Measurements from ENCODE around the gene DOCK1.

DNA sequence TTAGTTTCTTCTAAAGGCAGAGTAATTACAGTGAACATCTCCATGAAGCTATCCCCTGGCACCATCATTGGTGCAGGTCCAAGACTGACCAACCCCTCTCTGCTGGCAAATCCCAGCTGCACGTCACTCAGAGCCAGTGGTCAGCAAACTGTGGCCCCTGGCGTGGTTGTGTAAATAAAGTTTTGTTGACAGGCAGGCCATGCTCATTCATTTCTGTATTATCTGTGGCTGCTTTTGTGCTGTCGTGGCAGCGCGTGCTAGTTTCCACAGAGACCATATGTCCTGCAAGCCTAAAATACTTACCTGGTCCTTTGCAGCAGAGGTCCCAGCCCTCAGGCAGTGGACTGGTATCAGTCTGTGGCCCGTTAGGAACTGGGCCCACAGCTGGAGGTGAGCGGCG lies 526.3 kb downstream of the DOCK1 start:
- TF ChIP-seq, protein P1, sequence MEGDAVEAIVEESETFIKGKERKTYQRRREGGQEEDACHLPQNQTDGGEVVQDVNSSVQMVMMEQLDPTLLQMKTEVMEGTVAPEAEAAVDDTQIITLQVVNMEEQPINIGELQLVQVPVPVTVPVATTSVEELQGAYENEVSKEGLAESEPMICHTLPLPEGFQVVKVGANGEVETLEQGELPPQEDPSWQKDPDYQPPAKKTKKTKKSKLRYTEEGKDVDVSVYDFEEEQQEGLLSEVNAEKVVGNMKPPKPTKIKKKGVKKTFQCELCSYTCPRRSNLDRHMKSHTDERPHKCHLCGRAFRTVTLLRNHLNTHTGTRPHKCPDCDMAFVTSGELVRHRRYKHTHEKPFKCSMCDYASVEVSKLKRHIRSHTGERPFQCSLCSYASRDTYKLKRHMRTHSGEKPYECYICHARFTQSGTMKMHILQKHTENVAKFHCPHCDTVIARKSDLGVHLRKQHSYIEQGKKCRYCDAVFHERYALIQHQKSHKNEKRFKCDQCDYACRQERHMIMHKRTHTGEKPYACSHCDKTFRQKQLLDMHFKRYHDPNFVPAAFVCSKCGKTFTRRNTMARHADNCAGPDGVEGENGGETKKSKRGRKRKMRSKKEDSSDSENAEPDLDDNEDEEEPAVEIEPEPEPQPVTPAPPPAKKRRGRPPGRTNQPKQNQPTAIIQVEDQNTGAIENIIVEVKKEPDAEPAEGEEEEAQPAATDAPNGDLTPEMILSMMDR (IDR thresholded peaks at IDR 0.05; ENCODE audit: low read depth, low read length): no peak
- no peak for TF ChIP-seq MYC (IDR thresholded peaks at IDR 0.05; ENCODE audit: low read depth, low read length)
- no peak for TF ChIP-seq POLR2A (IDR thresholded peaks at IDR 0.05; ENCODE audit: extremely low read depth, insufficient read length)
- no peak for TF ChIP-seq MAX (IDR thresholded peaks at IDR 0.05; ENCODE audit: low read depth, low read length)

Data from NB4 (cell line).